ENCODE results near the gene CPNE1.

DNA sequence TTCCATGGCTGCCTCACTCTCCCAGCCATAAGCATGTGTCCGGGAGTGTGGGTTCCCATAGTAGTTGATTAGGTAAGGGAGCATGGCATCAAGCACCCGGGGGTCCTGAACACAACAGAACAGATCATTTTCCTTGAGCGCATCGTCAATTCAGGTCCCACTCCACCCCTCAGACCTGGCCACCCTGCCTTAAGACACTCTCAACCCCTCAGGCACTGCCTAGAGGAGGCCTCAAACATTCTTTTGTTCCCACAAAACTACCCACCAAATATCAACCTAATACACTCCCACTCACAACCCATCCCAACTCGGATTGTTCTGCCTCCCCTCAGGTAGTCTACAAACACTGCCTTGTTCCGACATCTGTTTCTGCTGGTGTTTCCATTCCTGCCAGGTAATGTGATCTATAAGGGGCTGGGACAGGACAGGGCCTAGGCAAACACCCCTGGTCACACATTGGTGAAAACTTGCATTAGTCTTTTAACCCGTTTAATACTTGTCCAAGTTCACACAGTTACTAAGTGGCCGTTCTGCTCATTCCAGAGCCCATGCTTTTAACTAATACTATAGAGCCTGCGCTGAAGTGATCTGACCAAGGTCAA is 33.1 kb upstream of the CPNE1 start:
- TF ChIP-seq, protein P1, sequence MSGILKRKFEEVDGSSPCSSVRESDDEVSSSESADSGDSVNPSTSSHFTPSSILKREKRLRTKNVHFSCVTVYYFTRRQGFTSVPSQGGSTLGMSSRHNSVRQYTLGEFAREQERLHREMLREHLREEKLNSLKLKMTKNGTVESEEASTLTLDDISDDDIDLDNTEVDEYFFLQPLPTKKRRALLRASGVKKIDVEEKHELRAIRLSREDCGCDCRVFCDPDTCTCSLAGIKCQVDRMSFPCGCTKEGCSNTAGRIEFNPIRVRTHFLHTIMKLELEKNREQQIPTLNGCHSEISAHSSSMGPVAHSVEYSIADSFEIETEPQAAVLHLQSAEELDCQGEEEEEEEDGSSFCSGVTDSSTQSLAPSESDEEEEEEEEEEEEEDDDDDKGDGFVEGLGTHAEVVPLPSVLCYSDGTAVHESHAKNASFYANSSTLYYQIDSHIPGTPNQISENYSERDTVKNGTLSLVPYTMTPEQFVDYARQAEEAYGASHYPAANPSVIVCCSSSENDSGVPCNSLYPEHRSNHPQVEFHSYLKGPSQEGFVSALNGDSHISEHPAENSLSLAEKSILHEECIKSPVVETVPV (CRISPR knock-in tag; IDR thresholded peaks at IDR 0.05): no peak
- TF ChIP-seq GLIS3 (CRISPR knock-in tag; IDR thresholded peaks at IDR 0.05): no peak
- TF ChIP-seq, protein P2, sequence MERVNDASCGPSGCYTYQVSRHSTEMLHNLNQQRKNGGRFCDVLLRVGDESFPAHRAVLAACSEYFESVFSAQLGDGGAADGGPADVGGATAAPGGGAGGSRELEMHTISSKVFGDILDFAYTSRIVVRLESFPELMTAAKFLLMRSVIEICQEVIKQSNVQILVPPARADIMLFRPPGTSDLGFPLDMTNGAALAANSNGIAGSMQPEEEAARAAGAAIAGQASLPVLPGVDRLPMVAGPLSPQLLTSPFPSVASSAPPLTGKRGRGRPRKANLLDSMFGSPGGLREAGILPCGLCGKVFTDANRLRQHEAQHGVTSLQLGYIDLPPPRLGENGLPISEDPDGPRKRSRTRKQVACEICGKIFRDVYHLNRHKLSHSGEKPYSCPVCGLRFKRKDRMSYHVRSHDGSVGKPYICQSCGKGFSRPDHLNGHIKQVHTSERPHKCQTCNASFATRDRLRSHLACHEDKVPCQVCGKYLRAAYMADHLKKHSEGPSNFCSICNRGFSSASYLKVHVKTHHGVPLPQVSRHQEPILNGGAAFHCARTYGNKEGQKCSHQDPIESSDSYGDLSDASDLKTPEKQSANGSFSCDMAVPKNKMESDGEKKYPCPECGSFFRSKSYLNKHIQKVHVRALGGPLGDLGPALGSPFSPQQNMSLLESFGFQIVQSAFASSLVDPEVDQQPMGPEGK (CRISPR knock-in tag; IDR thresholded peaks at IDR 0.05; ENCODE audit: borderline replicate concordance): no peak
- no peak for TF ChIP-seq ZC3H10 (CRISPR knock-in tag; IDR thresholded peaks at IDR 0.05)
- TF ChIP-seq CSDC2 (CRISPR knock-in tag; IDR thresholded peaks at IDR 0.05): no peak
- TF ChIP-seq ARNTL (CRISPR knock-in tag; IDR thresholded peaks at IDR 0.05; ENCODE audit: borderline replicate concordance, low read depth): no peak
- TF ChIP-seq ZFP3 (CRISPR knock-in tag; IDR thresholded peaks at IDR 0.05): no peak
- TF ChIP-seq, protein P3, sequence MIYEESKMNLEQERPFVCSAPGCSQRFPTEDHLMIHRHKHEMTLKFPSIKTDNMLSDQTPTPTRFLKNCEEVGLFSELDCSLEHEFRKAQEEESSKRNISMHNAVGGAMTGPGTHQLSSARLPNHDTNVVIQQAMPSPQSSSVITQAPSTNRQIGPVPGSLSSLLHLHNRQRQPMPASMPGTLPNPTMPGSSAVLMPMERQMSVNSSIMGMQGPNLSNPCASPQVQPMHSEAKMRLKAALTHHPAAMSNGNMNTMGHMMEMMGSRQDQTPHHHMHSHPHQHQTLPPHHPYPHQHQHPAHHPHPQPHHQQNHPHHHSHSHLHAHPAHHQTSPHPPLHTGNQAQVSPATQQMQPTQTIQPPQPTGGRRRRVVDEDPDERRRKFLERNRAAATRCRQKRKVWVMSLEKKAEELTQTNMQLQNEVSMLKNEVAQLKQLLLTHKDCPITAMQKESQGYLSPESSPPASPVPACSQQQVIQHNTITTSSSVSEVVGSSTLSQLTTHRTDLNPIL (CRISPR knock-in tag; IDR thresholded peaks at IDR 0.05; ENCODE audit: low read depth): no peak
- no peak for TF ChIP-seq BACH2 (CRISPR knock-in tag; IDR thresholded peaks at IDR 0.05; ENCODE audit: borderline replicate concordance)
- no peak for TF ChIP-seq PPARA (CRISPR knock-in tag; IDR thresholded peaks at IDR 0.05; ENCODE audit: borderline replicate concordance)

All from SK-N-SH treated with all-trans-retinoic acid at 6 μM for 48 hours (cell line).